ENCODE data around the gene LOXL1.
A peak's percentile ranks its signal among the peaks of the same experiment; 100 is the strongest.

LOXL1 gene

DNA sequence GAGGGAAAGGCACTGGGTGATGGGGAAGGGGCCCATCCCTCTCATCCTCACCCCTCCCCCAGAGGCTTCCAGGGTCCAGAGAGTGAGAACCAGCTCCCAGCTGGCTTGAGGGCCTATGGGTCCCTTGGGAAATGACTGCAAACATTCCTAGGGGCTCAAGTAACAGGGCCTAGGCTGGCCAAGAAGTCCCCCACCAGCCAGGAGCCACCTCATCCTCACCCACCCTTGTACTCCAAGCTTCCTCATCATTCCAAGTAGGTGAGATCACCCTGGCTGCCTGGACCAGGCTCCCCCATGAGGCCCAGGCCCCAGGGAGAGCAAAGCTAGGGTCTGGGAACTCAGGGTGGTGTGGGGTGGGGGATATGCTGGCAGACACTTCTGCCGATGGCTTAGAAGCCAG is 14.8 kb downstream of the LOXL1 start:
- DNase-seq: no peak

DNA sequence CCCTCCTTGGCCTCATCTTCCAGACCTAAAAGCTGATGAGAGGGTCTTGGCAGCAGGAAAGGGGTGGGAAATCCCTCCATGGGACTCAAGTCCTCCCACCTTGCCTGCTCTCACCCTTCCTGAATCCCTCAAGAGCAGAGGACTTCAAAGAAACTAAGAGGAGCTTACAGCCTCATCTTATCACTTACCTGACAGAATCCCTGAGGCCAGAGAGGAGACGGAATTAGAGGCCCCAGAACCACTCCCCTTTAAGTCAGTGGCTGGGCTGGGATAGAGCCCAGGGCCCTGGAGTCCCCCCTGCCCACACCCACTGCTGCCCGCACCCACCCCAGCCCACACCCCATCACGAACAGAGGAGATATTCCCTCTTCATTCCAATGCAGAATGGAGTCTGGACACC is 15.2 kb downstream of the LOXL1 start:
- DNase-seq: no peak

DNA sequence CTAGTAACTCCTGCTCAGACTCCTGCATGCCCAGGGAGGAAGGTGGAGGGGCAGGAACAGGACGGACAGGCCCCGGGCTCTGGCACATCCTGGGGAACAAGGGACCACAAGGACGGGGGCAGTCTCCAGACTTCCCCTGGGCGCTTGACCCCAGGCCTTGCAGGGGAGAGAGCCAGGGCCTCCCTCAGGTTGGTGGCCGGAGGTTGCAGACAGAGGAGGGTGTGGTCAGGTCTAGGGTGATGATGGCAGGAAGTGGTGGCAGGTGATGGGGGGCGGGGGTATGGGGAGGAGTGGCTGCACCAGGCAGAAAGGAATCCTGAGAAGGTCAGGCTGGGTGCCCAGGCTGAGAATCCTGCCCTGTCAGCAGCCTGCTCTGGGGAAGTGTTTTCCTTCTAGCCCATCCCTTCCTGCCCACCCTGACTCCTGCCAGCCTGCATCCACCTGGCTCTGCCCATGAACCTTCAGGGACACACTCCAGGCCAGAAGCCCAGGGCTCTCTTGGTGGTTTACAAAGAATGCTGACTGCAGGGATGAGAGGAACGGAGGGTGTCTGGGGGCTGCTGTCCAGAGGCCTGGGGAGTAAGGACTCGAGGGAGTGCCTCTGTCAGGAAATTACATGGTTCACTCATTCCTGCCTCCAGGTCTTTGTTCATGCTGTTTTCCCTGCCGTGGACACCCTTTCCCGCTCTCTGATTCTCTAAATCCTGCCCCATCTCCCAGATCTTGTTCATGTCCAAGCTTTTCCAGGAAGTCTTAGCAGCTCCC is 15.8 kb downstream of the LOXL1 start:
- DNase-seq: no peak

DNA sequence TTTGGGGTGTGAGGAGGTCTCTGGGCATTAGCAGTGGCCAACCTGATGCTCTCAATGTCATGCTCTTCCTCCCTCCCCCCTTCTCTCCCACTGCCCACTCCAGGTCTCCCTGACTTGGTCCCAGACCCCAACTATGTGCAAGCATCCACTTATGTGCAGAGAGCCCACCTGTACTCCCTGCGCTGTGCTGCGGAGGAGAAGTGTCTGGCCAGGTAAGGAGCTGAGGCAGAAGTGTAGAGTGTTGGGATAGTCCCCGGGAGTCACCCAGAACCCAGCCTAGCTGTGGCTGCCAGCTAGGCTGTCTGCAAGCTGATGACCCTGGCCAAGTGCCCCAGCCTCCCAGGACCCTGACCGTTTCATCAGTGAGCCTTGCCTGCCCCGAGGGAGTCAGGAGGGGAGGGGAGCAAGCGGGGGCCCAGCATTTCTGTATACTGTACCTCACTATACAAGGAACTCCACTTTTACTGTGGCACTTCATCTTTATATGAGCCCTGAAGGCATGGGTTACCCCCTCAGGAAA is 16.5 kb downstream of the LOXL1 start:
- no peak for DNase-seq

DNA sequence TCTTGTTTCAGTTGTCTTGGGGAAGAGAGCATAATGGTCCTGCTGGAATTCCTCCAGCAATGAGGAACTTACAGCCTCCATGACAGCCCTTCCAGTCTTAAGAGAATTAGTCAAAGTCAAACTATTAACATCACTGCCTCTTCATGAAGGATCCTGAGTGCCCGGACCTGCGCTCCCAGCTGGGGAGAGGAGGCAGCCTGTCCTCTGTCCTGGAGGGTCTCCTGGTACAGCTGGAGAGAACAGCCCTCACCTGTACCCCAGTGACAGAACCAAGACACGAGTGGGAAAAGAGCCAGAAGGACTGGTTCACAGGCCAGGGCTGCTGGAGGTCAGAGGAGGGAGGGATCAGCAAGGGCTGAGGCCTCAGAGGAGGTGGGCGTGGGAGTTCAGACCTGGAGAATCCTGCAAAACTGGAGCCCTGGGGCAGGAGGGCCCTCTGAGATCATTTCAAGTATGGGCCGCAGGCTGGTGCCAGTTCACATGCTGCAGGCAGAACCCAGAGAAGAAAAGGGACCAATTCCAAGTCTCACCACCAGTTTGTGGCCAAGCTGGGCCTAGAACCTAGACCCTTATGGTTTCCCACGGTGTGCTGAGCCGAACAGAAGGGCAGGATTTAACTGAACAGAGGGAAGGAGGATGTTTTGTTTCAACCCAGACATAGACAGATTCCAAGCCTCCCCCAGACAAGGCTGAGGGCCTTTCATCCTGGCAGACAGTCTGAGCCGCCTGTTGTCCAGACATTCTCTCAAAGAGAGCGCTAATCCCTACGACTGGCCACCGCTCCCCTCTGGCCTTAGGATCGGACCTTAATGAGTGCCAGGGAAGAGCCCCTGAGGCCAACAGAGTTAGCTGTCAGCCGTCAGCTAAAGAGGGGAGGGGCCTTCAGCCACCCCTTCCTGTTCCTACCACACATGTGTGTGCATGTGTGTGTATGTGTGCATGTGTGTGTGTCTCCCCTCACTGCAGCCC is 18.2 kb downstream of the LOXL1 start:
- no peak for DNase-seq

DNA sequence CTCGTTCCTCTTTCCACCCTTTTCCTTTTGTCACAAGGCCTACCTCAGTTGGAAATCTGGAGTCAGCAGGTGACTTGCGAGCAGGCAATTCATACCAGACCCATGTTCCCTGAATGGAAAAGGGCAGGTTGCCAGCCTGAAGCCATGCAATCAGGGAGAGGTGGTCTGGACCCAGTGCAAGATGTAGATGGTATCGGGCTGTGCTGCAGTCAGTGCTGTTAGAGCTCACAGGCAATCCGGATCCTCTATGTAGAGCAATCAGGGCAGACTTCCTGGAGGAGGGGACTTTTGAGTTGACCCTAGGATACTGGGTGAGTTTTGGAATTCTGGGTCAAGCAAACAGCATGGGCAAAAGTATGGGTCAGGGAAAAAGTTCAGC is 18.9 kb downstream of the LOXL1 start:
- DNase-seq: no peak

DNA sequence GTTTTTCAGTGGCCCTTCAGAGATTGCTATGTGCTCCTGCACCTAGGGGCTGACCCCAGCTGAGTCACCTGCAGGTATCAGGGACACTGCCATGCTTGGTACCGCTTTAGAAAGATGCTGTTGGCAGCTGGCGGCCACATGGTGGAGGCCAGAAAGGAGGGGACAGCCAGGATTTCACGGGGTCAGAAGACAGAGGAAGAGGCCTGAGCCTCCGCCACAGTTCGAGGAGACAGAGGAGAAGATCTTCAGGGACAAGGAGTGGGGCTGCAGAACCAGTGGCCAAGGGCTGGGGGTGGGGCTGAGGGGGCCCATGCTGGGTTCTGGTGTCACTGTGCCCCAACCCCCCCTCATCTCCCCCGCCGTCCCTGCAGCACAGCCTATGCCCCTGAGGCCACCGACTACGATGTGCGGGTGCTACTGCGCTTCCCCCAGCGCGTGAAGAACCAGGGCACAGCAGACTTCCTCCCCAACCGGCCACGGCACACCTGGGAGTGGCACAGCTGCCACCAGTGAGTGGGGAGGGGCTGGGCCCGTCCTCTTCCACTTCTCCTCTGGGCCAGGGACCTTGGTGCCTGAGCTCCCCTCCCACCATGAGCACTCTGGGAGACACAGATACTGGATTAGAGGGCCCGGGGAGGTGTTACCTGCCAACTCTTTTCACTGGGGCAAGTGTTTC is 19.9 kb downstream of the LOXL1 start:
- DNase-seq: no peak

DNA sequence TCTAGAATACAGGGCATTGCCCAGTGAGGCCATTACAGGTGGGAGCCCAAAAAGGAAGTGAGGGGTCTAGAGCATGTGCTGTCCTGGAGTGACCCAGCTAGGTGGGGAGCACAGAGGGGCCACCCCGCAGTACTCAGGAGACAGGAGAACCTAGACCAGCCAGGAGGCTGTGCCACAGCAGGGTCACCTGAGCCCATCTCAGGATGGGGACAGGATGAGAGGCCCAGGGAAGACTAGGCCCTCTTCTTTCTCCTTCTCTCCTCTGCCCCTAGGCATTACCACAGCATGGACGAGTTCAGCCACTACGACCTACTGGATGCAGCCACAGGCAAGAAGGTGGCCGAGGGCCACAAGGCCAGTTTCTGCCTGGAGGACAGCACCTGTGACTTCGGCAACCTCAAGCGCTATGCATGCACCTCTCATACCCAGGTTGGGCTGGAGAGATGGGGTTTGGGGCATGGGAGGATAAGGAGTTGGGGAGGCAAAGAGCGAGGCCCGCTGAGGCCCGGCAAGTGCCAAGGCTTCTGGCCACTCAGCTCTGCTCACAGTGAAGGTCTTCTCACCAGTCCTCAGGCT is 20.6 kb downstream of the LOXL1 start:
- DNase-seq: no peak

DNA sequence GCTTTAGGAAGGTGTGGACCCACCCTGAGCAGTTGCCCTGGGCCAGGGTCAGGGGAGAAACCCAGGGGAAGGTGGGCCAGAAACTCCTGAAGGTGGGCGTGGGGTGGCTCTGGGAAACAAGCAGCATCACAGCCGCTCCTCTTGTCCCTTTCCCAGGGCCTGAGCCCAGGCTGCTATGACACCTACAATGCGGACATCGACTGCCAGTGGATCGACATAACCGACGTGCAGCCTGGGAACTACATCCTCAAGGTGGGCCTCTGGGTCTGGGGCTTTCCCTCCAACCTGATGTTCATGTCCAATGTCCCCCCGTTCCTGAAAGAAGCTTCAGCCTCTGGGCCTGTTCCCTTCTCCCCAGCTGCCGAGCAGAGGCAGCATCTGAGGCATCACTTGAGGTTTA is 21.4 kb downstream of the LOXL1 start:
- DNase-seq: no peak

DNA sequence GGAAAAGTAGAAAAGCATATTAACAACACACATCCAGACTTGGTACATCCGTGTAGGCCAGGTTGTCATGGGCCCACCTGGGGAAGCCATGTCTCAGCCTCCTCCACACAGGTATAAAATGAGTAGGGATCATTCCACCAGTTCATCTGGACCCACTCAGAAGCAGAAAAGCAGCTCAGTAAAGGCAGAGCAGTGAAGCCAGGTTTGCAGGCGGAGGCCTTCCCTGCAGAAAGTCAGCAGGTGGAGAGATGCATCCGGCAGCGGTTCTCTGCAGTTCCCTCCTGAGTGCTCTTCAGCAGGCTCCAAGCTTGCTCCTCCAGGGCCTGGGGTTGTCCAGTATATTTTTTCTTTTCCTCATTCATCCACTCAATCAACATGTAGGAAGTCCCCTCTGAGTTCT is 22.1 kb downstream of the LOXL1 start:
- no peak for DNase-seq

DNA sequence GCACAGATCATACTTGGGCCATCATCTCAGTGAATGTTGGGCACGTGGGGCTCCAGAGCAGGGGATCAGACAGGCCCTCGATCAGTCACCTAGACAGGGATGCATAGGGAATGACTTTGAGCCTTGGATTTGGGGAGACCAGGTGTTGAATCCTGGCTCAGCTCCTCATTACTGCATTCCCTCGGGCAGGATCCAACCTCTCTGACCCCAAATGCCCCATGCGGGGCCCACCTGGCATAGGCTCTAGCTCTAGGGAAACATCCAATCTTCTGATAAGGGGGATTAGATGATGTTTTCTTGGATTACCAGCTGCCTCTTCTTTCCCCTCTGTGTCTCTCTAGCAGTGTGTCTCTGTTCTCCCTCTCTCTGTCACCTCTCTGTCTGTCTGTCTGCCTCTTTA is 22.7 kb downstream of the LOXL1 start:
- DNase-seq: no peak

DNA sequence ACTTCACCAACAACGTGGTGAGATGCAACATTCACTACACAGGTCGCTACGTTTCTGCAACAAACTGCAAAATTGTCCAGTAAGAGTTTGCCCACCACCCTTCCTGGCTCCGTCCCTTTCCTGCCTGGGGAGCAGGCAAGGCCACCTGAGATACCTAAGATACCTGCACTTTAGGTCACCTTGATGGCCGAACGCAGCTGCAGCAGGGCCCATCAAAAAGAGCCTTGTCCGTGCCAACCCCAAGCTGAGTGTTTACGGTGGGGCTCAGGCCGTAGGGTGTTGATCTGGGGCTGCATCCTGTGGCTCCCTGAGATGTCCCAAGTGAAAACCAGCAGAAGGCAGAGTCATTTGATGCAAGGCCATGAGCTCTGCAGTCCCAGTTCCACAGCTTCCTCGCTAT is 23.2 kb downstream of the LOXL1 start:
- no peak for DNase-seq

DNA sequence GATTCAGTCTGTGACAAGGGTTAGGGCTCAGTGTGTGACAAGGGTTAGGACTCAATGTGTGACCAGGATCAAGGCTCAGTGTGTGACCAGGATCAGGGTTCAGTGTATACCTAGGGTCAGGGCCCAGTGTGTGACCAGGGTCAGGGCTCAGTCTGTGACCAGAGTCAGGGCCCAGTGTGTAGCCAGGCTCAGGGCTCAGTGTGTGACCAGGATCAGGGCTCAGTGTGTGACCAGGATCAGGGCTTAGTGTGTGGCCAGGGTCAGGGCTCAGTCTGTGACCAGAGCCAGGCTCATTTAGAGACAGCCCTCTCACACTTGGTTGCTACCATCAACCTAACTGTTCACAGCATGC is 24.2 kb downstream of the LOXL1 start:
- no peak for DNase-seq

DNA sequence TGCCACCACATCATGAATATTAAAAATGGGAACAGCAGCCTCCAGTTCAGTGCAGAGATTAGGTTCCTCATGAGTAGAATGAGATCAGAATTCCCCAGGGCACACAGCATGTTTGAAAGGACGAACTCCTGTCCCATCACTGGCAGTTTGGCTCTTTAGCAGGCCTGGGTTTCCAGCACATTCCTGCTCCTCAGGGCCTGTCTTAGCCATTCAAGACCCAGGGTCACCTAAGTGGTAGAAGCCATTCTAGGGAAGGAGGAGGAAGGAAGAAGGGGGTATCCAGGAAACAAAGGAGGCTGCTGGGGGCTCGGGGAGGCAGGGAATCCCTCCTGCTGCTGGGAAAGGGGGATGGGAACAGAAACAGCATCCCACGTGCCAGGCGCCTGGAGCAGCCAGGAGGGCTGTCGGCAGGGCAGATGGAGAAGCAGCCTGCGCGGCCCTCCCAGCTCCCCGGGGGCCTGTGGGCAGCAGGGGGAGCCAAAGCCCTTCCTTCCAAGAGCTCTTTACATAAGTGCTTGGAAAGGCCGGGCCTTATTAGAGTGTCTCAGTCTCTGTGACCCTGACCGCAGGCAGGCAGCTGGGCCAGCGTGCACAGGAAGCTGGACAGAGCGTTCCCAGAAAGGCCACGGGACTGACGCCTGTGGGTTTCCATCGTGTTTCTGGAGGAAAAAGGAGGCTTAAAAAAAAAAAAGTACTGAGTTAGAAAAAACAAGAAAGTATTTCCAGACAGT is 24.7 kb downstream of the LOXL1 start:
- DNase-seq: peak; percentile 74 to 80

DNA sequence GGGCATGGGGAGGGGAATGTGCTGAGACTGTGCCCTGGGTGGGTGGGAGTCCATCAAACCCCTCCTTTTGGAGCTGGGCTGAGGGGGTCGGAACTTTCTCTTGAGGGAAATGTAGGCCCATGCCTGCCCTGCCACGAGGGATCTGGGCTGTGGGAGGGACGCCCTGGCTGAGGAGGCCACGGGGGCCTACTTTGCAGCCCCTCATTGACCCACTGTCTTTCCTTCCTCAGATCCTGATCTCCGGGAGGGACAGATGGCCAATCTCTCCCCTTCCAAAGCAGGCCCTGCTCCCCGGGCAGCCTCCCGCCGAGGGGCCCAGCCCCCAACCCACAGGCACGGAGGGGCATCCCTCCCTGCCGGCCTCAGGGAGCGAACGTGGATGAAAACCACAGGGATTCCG is 25.3 kb downstream of the LOXL1 start:
- no peak for DNase-seq

DNA sequence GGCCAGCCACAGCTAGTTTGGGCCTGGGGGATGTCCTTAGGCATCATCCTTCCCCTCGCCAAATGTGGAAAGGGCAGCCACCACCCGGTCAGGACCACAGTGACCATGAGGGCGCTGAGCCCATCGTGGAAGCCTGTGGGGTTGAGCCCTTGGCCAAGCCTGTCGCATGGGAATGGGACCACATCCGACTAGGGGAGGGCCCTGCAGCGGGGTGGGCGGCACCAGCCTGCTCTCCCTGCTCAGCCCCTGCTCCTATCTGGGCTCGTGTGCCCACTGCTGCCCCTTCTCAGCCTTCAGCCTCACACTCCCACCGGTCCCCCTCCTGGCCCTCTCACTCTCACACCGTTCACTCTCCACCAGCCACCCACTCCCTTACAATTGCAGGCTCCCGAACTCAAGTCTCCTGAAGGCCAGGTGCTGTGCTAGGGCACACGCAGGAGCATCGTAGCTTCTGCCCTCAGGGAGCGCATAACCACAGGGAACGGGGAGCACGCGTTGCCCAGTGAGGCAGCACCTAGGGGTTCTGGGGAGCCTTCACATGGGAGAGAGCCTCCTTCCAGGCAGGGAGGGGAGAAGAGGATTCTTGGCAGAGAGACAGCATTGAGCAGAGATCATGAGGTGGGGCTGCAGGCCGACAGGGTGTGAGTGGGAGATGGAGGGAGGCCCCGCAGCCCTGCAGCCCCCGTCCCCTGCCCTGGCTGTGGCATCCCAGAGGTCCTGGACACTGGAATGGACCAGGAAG is 26.1 kb downstream of the LOXL1 start:
- no peak for DNase-seq

DNA sequence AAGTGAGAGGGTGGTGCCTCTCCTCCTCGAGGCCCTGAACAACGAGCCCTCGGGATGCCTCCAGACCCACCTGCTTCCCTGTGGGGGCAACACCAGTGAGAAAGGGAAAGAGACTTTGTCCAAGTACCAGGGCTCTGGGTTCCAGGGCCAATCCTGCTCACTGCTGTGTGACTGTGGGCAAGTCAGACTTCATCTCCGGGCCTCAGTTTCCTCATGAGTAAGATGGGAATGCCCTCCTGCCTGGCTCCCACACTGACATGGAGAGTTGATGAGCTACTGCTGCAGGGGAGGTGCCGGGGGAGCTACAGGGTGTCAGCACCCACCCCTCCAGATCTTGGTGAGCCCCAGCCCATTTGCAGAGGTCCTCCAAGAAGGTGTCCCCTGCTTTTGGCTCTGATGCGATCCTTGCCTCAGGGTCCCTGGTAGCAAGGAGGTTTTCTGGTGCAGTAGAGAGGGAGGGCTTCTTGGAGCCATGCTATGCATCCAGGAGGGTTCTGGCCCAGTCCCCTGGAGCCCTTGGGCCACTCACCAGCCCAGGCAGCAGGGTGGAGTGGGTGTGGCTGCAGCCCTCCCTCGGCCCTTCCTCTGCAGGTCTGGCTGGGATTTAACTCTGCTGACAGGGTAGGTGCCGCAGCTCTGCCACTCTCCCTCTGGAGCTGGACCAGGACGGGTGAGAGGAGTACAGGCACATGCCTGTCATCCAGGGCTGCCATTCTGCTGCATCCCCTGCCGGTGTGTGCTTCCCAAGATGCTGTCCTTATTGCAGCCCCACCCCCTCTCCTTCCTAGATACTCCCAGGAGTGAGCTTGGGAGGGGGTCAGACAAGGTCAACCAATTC is 26.9 kb downstream of the LOXL1 start:
- no peak for DNase-seq

DNA sequence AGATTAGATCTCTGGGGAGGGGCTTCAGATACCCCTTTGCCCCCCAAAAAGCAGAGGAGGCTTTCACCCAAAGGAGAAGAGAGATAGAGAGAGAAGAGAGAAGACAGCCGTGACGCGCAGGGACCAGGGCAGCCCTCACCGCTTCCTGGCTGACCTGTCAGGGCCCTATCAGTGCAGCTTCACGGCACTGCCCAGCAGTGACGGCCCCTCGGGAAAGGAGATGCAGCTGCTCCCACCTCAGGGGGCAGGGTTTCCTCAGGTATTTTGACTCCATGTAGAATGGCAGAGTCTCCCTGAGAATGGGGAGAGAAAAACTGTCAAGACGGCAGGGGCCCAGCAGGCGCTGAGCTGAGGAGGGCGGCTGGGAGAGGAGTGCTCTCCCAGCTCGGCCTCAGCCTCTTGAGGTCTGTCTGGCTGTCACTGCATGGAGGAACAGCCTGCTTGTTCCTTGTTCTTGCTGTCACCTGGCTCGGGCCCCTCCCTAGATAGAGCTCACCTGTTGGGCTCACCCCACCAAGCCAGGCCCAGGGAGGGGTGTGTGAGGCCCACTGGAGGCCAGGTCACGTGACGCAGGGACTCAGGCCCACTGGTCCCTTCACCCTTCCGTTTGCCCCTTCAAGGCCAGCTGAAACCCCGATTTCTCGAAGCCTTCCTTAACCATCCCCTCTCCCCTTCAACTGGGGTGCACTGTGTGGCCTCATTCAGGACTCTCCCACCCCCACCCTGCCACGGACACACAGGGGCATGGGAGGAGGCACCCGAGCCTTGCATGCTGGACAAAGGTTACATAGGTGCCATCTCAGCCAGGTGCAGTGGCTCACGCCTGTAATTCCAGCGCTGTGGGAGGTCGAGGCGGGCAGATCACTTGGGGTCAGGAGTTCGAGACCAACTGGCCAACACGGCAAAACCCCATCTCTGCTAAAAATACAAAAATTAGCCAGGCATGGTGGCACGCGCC is 28.2 kb downstream of the LOXL1 start:
- DNase-seq: no peak

DNA sequence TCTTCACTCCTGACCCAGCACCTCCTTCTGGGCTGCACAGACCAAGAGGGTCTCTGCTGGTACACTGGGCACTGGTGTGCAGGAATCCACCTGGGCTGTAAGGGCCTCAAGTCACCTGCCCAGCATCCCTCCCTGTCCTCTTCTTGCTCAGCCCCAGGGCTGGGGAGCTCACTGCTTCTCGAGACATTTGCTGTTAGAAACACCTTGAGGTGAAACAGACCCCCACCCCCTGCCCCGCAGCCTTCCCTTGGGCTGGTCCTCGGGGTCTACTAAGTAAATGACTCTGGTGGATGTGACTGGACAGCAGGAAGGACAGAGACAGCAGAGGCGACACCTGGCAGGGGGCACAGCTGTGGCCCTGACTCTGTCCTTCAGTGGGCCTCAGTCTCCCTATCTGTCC is 29.1 kb downstream of the LOXL1 start:
- DNase-seq: no peak

All from activated T-cell treated with anti-CD3 and anti-CD28 coated beads, Interleukin-2, amount 50 U/mL, for 48 hours (primary cell).